A549 (cell line): ENCODE measurements around the gene WLS.

Experiments used
- JUN ChIP-seq, 2 experiments: fragments of >200 bp; sonication (Bioruptor Twin); formaldehyde crosslinking; IDR thresholded peaks; 2 replicates in 1 of 2; 3 replicates in 1 of 2; pipeline ENCODE4 v1.6.1; 2016 to 2017
- KDM1A ChIP-seq: fragments of 200-600 bp; sonication (generic); IDR thresholded peaks from 2 replicates; pipeline ENCODE4 v1.6.1; 2016; ENCODE audit warnings: low read depth, mild to moderate bottlenecking
- REST ChIP-seq: fragments of 200-600 bp; sonication (generic); IDR thresholded peaks from 2 replicates; pipeline ENCODE4 v1.6.1; 2016; ENCODE audit warnings: antibody characterized with exemption, mild to moderate bottlenecking, moderate library complexity
- SMC3 ChIP-seq: fragments of >200 bp; sonication (Bioruptor Twin); formaldehyde crosslinking; IDR thresholded peaks from 3 replicates; pipeline ENCODE4 v1.6.1; 2018; ENCODE audit warnings: inconsistent platforms
- TF ChIP-seq, protein P1 (sequence below): fragments of >200 bp; sonication (Bioruptor Twin); formaldehyde crosslinking; IDR thresholded peaks from 3 replicates; pipeline ENCODE4 v1.5.1; 2016
- TF ChIP-seq, protein P2 (sequence below): fragments of 150-350 bp; IDR thresholded peaks from 2 replicates; pipeline ENCODE4 v1.6.1; 2014; ENCODE audit warnings: low read depth, mild to moderate bottlenecking, low read length

- TF ChIP-seq, protein P1, sequence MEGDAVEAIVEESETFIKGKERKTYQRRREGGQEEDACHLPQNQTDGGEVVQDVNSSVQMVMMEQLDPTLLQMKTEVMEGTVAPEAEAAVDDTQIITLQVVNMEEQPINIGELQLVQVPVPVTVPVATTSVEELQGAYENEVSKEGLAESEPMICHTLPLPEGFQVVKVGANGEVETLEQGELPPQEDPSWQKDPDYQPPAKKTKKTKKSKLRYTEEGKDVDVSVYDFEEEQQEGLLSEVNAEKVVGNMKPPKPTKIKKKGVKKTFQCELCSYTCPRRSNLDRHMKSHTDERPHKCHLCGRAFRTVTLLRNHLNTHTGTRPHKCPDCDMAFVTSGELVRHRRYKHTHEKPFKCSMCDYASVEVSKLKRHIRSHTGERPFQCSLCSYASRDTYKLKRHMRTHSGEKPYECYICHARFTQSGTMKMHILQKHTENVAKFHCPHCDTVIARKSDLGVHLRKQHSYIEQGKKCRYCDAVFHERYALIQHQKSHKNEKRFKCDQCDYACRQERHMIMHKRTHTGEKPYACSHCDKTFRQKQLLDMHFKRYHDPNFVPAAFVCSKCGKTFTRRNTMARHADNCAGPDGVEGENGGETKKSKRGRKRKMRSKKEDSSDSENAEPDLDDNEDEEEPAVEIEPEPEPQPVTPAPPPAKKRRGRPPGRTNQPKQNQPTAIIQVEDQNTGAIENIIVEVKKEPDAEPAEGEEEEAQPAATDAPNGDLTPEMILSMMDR, result no peak
- TF ChIP-seq, protein P2, sequence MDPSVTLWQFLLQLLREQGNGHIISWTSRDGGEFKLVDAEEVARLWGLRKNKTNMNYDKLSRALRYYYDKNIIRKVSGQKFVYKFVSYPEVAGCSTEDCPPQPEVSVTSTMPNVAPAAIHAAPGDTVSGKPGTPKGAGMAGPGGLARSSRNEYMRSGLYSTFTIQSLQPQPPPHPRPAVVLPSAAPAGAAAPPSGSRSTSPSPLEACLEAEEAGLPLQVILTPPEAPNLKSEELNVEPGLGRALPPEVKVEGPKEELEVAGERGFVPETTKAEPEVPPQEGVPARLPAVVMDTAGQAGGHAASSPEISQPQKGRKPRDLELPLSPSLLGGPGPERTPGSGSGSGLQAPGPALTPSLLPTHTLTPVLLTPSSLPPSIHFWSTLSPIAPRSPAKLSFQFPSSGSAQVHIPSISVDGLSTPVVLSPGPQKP, result no peak
- no peak for TF ChIP-seq JUN (IDR thresholded peaks at IDR 0.05)
- TF ChIP-seq KDM1A, result no peak
- no peak for TF ChIP-seq SMC3
- TF ChIP-seq REST, result no peak
Observed at GRCh38 chr1:68217618-68218017, 14.7 kb downstream of the WLS start.
